Upper lobe of left lung (tissue), 6 donors: Measurements from ENCODE around the gene MIEF2. TPM values are rescaled to one million over a fixed set of nuclear protein-coding genes. Genes with fewer than 3 reads are reported as not detected.
A peak's percentile ranks its signal among the peaks of the same experiment; 100 is the strongest.

Source experiments
- ATAC-seq, 2 donors: fragments of 200-7000 bp; cut with Tn5 transposase; one replicate each; pipeline ENCODE4 v1.9.1; 2022; ENCODE audit warnings: mild to moderate bottlenecking in 2 of 2, moderate library complexity in 2 of 2; ENCODE audit not compliant: low FRiP score in 2 of 2
- DNase-seq, 2 donors: peaks; one replicate each; pipeline ENCODE4 v3.0.0-alpha.2; 2019 to 2020
- H3K27ac ChIP-seq, 4 donors: fragments of 200-600 bp; sonication (generic); one replicate each; pipeline ENCODE4 v1.5.1; 2016 to 2019
- H3K27me3 ChIP-seq, 4 donors: fragments of 200-600 bp; sonication (generic); one replicate each; pipeline ENCODE4 v1.5.1; 2017 to 2019
- H3K36me3 ChIP-seq, 4 donors: fragments of 200-600 bp; sonication (generic); one replicate each; pipeline ENCODE4 v1.5.1; 2016 to 2019
- H3K4me1 ChIP-seq, 4 donors: fragments of 200-600 bp; sonication (generic); one replicate each; pipeline ENCODE4 v1.5.1; 2018 to 2019
- H3K4me3 ChIP-seq, 4 donors: fragments of 200-600 bp; sonication (generic); one replicate each; pipeline ENCODE4 v1.5.1; 2017 to 2019; ENCODE audit warnings: mild to moderate bottlenecking in 2 of 4, moderate library complexity in 1 of 4
- H3K9me3 ChIP-seq, 4 donors: fragments of 200-600 bp; sonication (generic); one replicate each; pipeline ENCODE4 v1.5.1; 2018 to 2019
- CTCF ChIP-seq, 6 experiments: fragments of 450-650 bp in 4 of 6; fragments of 200-600 bp in 2 of 6; sonication (generic) in 2 of 6; IDR thresholded peaks; one replicate each; pipeline ENCODE4 v1.5.1; 2016 to 2019; ENCODE audit warnings: antibody characterized with exemption in 6 of 6
- EP300 ChIP-seq, 4 donors: sonication (generic); formaldehyde crosslinking; IDR thresholded peaks; one replicate each; pipeline ENCODE4 v1.5.1; 2017; ENCODE audit warnings: antibody characterized with exemption in 4 of 4, control low read depth in 2 of 4
- POLR2A ChIP-seq, 4 donors: fragments of 450-650 bp; IDR thresholded peaks; one replicate each; pipeline ENCODE4 v1.5.1; 2016 to 2017; ENCODE audit warnings: antibody characterized with exemption in 4 of 4, mild to moderate bottlenecking in 2 of 4
- POLR2AphosphoS5 ChIP-seq, 2 donors: sonication (generic); formaldehyde crosslinking; IDR thresholded peaks; one replicate each; pipeline ENCODE4 v1.5.1; 2017; ENCODE audit warnings: antibody characterized with exemption in 2 of 2
- WGBS, 2 donors: methylation state at CpG; one replicate each; pipeline ENCODE4 v1.1.5; 2017 to 2018; 5-methylcytosine and 5-hydroxymethylcytosine counted together
- total RNA-seq, 6 donors: library from RNA; depleted of rRNA in 4 of 6; stranded (reverse); fragments of >200 nt in 4 of 6; gene quantifications; one replicate each; pipeline versions ENCODE4 v1.1.0 to v1.2.1, GENCODE V29; 2016 to 2021
- donor health status: DM: no; HTN: no; CAD: no; lungs with moderate emphysema.
- donor health status: DM: no; HTN: yes; CAD: no; lungs with severe emphysema.

MIEF2 gene
- total RNA-seq, 6 donors from 2014 or later = 17.2 to 79.3 (median 31.8) TPM

GRCh38 chr17:18315961-18316360 lies 55.5 kb downstream of the MIEF2 start:
- H3K27me3 ChIP-seq = no peaks in the 10 kb centered on the region
- ATAC-seq = no peak
- no peak for DNase-seq
- TF ChIP-seq EP300 (IDR thresholded peaks at IDR 0.05) (no peak), POLR2AphosphoS5 (IDR thresholded peaks at IDR 0.05) (no peak), POLR2A (IDR thresholded peaks at IDR 0.05) (no peak), CTCF (IDR thresholded peaks at IDR 0.05) (no peak)
- H3K27ac ChIP-seq = peak overlapping the region; percentile 93 to 98 (median 95)
- peaks cover 0 to 59% (median 18%) of the 10 kb centered on the region in 4 donors for H3K36me3 ChIP-seq
- WGBS, 2 donors = 73 to 76% methylated on average over 10 to 11 of the region's 11 CpGs
- H3K4me3 ChIP-seq = peak overlapping the region; percentile 72 to 94 (median 87)
- H3K4me1 ChIP-seq = peaks cover 54 to 81% (median 64%) of the 10 kb centered on the region in 4 donors
- H3K9me3 ChIP-seq = no peaks in the 10 kb centered on the region

Other genes starting within 250 kb of the MIEF2 start
- gene ATPAF2, start 221.5 kb upstream of the MIEF2 start, total RNA-seq = 10 to 100 TPM; 19.2 to 68.1 (median 30.7) TPM
- 10 to 100 TPM in 3 of 6 donors, 1 to 10 TPM in 3; 6.3 to 17.1 (median 9.8) TPM for gene GID4, start 221.3 kb upstream of the MIEF2 start, total RNA-seq
- 10 to 100 TPM; 28.7 to 40.9 (median 33.5) TPM for gene DRG2, start 172.7 kb upstream of the MIEF2 start, total RNA-seq
- gene MYO15A, start 151.9 kb upstream of the MIEF2 start, total RNA-seq = 1 to 10 TPM; 2.0 to 9.4 (median 3.9) TPM
- gene ALKBH5, start 76.8 kb upstream of the MIEF2 start, total RNA-seq = 100 to 1,000 TPM in 1 of 6 donors, 10 to 100 TPM in 5; 63.9 to 112 (median 94.7) TPM
- gene LLGL1, start 35.0 kb upstream of the MIEF2 start, total RNA-seq = 10 to 100 TPM in 5 of 6 donors, 1 to 10 TPM in 1; 9.8 to 16.4 (median 13.8) TPM
- 100 to 1,000 TPM; 313 to 552 (median 376) TPM for gene FLII, start 1.9 kb upstream of the MIEF2 start, total RNA-seq
- gene TOP3A, start 54.3 kb downstream of the MIEF2 start, total RNA-seq = 10 to 100 TPM; 23.4 to 36.3 (median 32.9) TPM
- gene SMCR8, start 54.6 kb downstream of the MIEF2 start, total RNA-seq = 10 to 100 TPM; 17.1 to 25.2 (median 21.5) TPM
- gene SHMT1, start 102.9 kb downstream of the MIEF2 start, total RNA-seq = 10 to 100 TPM; 27.3 to 54.5 (median 42.5) TPM
- 10 to 100 TPM in 1 of 6 donors, 1 to 10 TPM in 4, under 1 TPM in 1; 1.00 to 10.5 (median 2.3) TPM for gene EVPLL, start 117.1 kb downstream of the MIEF2 start, total RNA-seq
- 1 to 10 TPM in 1 of 6 donors, under 1 TPM in 2, not detected in 3; 0.22 to 1.0 (median 0.34) TPM for gene LGALS9C, start 216.1 kb downstream of the MIEF2 start, total RNA-seq